HG03575 (cell line): Measurements from ENCODE around the gene NHP2.

Source experiments
- ATAC-seq: cut with Tn5 transposase; IDR thresholded peaks from one replicate; pipeline ENCODE4 v1.9.1; 2021; ENCODE audit not compliant: unreplicated experiment, insufficient number of reproducible peaks, low FRiP score; ENCODE audit errors: extremely low read depth

NHP2 gene

GRCh38 chr5:178119915-178120606 lies 33.6 kb downstream of the NHP2 start:
- ATAC-seq: no peak

GRCh38 chr5:178117923-178118701 lies 35.6 kb downstream of the NHP2 start:
- no peak for ATAC-seq

- no peak for ATAC-seq
Measured at GRCh38 chr5:178116143-178116885, 37.4 kb downstream of the NHP2 start.

- no peak for ATAC-seq
Measured at GRCh38 chr5:178115814-178116142, 37.9 kb downstream of the NHP2 start.

GRCh38 chr5:178115136-178115813 lies 38.4 kb downstream of the NHP2 start:
- ATAC-seq: no peak

GRCh38 chr5:178114325-178115135 lies 39.2 kb downstream of the NHP2 start:
- no peak for ATAC-seq

- no peak for ATAC-seq
Measured at GRCh38 chr5:178113841-178114324, 39.8 kb downstream of the NHP2 start.

GRCh38 chr5:178113141-178113787 lies 40.4 kb downstream of the NHP2 start, which contains the start of gene N4BP3:
N4BP3 (plus strand) TSS chr5:178113532; CDS start chr5:178119584, 6,052 bp downstream.
- no peak for ATAC-seq

- ATAC-seq: no peak
Measured at GRCh38 chr5:178112545-178112944, 41.1 kb downstream of the NHP2 start.

GRCh38 chr5:178111925-178112324 lies 41.8 kb downstream of the NHP2 start:
- ATAC-seq: no peak

GRCh38 chr5:178110511-178110910 lies 43.2 kb downstream of the NHP2 start:
- no peak for ATAC-seq

GRCh38 chr5:178108966-178109365 lies 44.7 kb downstream of the NHP2 start:
- no peak for ATAC-seq

- ATAC-seq: no peak
Measured at GRCh38 chr5:178108446-178108845, 45.2 kb downstream of the NHP2 start.

GRCh38 chr5:178107756-178108310 lies 45.9 kb downstream of the NHP2 start:
- no peak for ATAC-seq

- ATAC-seq: no peak
Measured at GRCh38 chr5:178106556-178107239, 47.0 kb downstream of the NHP2 start.

GRCh38 chr5:178106086-178106485 lies 47.6 kb downstream of the NHP2 start:
- ATAC-seq: no peak

- no peak for ATAC-seq
Measured at GRCh38 chr5:178104492-178104891, 49.2 kb downstream of the NHP2 start.
